Endothelial cell of hepatic sinusoid (primary cell): Measurements from ENCODE around the gene ZBTB7C.

ENCODE experiments used
- in situ Hi-C: cut with HindIII; loops from 2 replicates; pipeline ENCODE4 v1.10.0; 2017; ENCODE audit warnings: low sequenced_read_pairs

The ZBTB7C gene

GRCh38 chr18:48408727-48409590 lies at the start of gene ZBTB7C:
Gene ZBTB7C (minus strand): TSS chr18:48409383.
- in situ Hi-C loops = no loop called here

DNA sequence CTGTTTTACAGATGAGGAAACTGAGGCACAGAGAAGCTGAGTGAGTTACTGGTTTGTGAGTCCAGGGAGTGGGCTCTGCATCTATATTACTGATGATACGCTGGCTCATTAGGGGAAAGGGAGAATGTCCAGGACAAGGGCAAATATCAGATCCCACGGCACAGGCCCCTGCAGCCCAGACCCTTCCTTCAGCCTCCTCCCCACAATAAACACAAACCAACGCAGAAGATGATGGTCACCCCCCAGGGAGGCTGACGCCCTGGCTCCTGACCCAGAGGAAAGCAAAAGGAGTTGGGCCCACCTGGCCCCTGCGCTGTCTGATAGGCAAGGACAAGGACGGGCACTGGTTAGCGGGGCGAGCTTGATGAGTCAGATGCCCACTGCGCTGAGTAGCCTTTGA lies 47.7 kb upstream of the ZBTB7C start:
- in situ Hi-C loops = no loop called here

- in situ Hi-C loops = no loop called here
Measured at GRCh38 chr18:48455555-48456478, 46.6 kb upstream of the ZBTB7C start.

- in situ Hi-C loops = no loop called here
Measured at GRCh38 chr18:48454261-48454757, 45.1 kb upstream of the ZBTB7C start.

GRCh38 chr18:48453330-48454066 lies 44.3 kb upstream of the ZBTB7C start:
- in situ Hi-C loops = no loop called here

DNA sequence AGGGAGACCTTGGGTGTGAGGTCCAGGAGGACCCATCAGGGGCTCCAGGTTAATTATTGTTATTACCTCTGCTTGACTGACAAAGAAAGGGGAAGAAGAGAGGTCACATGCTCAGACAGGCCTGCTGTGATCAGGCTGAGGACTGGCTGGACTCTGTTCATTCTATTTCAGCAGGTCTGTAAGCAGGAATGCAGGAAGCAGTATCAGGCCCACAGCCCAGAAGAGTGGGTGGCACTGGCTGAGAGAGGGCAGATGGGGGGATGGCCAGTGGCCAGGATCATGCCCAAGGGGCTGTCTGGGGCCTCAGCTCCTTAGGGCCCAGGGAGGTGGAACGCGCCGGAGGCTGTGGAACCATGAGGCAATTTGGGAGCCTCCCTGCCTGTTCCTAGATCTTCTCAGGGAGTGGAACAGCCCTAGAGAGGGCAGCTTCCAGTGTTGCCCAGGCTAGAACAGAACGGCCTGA lies 43.7 kb upstream of the ZBTB7C start:
- in situ Hi-C loops = no loop called here

DNA sequence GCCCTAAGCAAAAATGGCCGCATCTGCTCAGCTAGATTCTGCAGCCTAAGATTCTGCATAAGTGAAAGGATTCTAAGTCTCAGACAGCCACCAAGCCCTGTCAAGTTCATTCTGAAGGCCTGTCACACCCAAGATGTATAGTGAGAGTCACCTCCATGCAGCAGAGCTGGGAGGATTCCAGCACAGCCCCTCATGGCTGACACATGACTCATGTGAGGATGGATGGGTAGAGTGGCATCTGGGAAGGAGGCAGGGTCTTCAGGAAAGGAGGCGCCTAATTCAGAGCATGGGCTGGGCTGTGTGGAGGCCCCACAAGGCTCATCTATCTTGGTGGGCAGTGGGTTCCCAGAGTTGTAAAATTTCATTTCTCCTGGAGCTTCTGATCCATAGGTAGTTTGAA lies 41.5 kb upstream of the ZBTB7C start:
- in situ Hi-C loops = no loop called here

DNA sequence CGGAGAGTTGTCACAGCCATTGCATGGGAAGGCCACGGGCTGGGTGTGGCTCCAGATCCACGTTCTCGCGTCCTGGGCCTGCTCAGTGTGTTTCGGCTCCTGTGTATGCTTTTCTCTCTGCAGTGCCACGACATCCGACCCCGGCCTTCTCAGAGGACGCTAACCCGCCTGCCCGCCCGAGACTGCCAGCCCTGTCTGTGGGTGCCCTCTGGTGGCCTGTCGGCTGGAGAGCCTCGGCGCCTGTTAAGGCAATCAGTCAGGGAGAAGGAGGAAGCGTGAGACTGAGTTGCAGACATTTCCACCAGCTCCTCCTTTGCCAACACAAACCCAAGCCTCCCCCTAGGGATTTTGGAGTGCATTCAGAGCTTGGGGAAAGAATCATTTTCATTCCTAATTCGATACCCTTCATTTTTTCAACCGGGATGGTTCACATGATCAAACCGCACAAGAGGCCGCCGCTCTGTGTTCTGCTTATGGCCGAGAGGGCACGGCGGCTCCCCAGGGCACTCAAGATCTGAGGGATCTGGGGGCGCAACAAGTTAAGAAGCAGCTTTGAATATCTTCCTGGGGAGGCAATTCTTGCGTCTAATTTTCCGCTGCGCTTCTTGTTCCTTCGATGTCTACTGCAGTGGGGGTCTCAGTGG lies 37.5 kb upstream of the ZBTB7C start:
- in situ Hi-C loops = loop anchor here (25.0 kb wide), 2 partner anchors 209 to 409 kb away; no protein-coding TSS in a partner anchor

- in situ Hi-C loops = loop anchor here (25.0 kb wide), 2 partner anchors 208 to 408 kb away; no protein-coding TSS in a partner anchor
Measured at GRCh38 chr18:48445540-48445939, 36.4 kb upstream of the ZBTB7C start.

- in situ Hi-C loops = loop anchor here (25.0 kb wide), 2 partner anchors 205 to 405 kb away; no protein-coding TSS in a partner anchor
Measured at GRCh38 chr18:48442761-48443160, 33.6 kb upstream of the ZBTB7C start.

- in situ Hi-C loops = loop anchor here (25.0 kb wide), 2 partner anchors 204 to 404 kb away; no protein-coding TSS in a partner anchor
Measured at GRCh38 chr18:48441405-48441881, 32.3 kb upstream of the ZBTB7C start.

DNA sequence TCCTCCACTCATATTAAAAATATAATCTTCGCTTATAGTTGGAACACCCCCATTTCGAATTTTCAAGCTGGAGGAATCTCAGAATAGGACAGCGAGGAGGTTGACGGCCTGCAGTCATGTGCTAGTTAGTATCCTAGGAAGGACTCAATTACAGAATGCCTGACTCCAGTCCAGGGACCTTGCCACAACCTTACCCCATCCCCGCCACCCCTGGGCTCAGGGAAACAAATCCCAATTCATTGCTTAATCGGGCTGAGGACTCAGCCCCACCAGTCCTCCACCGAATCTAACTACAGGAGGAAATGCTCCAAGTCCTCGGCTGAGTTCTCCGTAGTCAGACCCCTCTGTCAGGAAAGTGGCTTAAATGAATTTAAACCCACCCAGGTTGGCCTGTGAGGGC lies 31.7 kb upstream of the ZBTB7C start:
- in situ Hi-C loops = loop anchor here (25.0 kb wide), 2 partner anchors 204 to 404 kb away; no protein-coding TSS in a partner anchor

GRCh38 chr18:48436907-48437306 lies 27.7 kb upstream of the ZBTB7C start:
- in situ Hi-C loops = loop anchor here (5.0 to 25.0 kb wide), 3 partner anchors 100 to 400 kb away; no protein-coding TSS in a partner anchor

GRCh38 chr18:48434382-48434781 lies 25.2 kb upstream of the ZBTB7C start:
- in situ Hi-C loops = loop anchor here (25.0 kb wide), 2 partner anchors 197 to 397 kb away; no protein-coding TSS in a partner anchor

DNA sequence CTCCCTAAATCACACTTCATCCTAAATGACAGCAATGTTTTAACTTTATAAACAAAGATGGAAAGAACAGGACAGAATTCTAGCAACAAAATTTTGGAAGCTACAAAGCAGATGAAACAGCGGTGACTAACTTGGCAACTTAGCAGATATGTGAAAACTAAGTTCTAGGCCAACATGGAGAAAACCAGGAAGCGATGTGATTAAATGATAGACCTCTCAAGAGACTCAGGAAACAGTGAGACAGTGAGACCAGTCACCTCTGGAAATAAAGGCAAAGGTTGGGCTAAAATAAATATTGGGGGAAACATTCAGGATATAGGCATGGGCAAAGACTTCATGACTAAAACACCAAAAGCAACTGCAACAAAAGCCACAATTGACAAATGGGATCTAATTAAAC lies 24.4 kb upstream of the ZBTB7C start:
- in situ Hi-C loops = loop anchor here (25.0 kb wide), 2 partner anchors 196 to 396 kb away; no protein-coding TSS in a partner anchor

GRCh38 chr18:48430150-48430549 lies 21.0 kb upstream of the ZBTB7C start:
- in situ Hi-C loops = loop anchor here (25.0 kb wide), 2 partner anchors 193 to 393 kb away; no protein-coding TSS in a partner anchor

DNA sequence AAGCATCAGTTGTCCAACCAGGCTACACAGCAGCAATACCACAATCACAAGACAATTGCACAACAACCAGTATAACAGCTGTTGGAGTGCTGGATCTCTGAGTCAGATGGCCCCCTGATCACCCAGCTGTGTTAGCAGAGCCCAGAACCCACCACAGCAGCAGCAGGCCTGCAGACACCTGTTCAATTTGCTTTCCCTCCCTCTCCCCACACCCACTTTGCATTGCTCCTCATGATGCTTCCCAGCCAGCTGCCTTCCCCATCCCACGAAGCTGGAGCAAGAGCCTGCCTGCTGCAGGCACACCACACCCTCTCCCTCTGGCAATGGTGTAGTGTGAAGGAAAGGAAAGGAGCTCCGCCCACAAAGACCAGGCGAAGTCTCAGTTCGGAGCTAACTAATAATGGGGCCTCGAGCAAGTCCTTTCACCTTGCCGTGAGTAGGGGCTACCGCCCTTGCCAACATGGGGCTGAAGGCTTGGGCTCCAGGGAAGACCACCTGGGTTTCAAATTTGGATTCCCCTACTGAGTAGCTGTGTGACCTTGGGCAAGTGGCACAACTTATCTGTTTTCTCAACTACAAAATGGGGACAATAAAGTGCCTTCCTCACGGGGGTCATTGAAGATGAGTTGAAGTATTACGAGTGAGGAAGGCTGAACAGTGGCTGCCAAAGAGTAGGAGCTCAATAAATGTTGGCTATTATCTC lies 19.4 kb upstream of the ZBTB7C start:
- in situ Hi-C loops = loop anchor here (25.0 kb wide), 2 partner anchors 191 to 391 kb away; no protein-coding TSS in a partner anchor

DNA sequence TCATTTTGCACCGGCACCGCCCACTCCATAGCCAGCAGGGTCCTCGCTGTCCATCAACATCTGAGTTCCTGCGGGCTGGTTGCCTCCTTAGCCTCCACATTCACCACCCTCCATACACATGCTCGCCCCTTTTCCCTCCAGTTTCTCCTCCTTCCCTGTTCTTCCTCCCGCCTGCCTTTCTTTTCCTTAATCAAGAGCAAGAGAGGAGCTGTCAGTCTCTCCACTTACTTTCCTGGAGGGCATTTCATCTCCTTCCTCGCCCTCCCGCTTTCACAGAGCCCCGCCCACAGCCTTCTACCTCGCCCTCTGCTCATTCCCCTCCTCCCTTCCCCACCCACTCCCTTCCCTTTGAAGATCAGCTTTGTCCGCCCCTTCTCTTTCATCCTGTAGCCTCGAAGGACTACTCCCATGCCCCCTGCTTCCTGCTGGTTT lies 13.8 kb upstream of the ZBTB7C start:
- in situ Hi-C loops = no loop called here
